GM18870 (cell line): Measurements from ENCODE around the gene VWA8.

ENCODE experiments used
- ATAC-seq: cut with Tn5 transposase; IDR thresholded peaks from one replicate; pipeline ENCODE4 v1.9.1; 2021; ENCODE audit warnings: moderate library complexity; ENCODE audit not compliant: unreplicated experiment

Gene VWA8

DNA sequence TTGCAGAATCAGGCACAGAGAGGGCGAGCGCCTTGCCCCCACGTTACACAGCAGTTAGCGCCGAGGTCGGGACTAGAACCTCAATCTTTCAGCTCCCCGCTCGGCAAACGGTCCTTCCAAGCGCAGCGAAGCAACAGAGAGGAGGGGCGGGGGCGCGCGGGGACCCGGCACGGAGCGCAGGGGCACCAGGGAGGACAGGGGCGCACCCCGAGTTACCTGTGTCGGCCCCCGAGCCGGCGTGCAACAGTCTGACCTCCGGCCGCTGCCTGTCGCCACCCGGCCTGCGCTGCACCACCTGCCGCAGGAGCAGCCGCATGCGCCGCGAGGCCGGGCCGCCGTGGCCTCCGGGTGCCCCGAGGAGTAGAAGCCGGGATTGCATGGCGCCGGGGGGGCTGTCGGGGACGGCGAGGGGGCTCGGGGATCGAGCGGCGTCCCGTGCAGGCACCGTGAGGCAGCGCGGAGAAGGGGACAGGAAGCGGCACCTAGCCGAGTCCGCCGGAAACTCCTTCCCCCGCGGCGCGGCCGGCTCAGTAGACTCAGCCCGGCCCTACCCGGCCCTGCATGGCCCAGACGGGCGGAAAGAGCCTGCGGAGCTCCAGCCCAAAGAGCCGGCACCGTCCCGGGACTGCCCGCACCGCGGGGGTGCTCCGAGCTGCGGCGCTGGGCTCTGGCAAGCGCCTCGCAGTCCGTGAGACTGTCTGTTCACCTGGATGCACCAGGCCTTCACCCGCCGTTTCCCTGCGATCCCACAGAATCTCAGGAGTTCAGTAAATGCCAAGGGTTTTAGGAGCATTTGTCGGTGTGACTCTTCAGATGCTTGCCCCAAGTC is at the start of gene VWA8:
VWA8 (minus strand) TSS at position 473 of the 829 bp plus-strand sequence; CDS start at position 379, 94 bp downstream.
- no peak for ATAC-seq

GRCh38 chr13:42009057-42009456 is 48.1 kb upstream of the VWA8 start:
- no peak for ATAC-seq

- no peak for ATAC-seq
Measured at GRCh38 chr13:42007844-42008243, 46.9 kb upstream of the VWA8 start.

GRCh38 chr13:42002066-42002465 is 41.2 kb upstream of the VWA8 start:
- ATAC-seq = no peak

DNA sequence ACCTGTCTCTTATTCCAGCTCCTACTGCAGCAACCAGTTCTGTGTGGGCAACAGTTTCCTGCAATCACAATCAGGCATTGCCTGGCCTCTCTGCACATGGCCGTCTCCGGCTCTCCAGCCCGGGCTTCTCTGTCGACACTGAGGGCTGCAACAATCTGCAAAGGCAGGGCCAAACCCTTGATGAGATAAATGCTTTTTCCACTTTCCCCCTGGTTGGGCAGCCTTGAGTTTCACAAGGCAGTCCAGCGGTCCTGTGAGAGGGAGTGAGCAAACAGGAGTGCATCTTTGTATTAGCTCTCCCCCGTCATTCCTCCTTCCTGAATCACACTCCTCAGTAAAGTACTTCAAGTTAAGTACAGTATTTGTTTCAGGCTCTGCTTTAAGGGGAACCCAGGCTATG is 40.7 kb upstream of the VWA8 start:
- no peak for ATAC-seq

- no peak for ATAC-seq
Measured at GRCh38 chr13:42000846-42001245, 39.9 kb upstream of the VWA8 start.

- ATAC-seq = no peak
Measured at GRCh38 chr13:41997396-41997795, 36.5 kb upstream of the VWA8 start.

GRCh38 chr13:41995946-41996345 is 35.0 kb upstream of the VWA8 start:
- ATAC-seq = no peak

DNA sequence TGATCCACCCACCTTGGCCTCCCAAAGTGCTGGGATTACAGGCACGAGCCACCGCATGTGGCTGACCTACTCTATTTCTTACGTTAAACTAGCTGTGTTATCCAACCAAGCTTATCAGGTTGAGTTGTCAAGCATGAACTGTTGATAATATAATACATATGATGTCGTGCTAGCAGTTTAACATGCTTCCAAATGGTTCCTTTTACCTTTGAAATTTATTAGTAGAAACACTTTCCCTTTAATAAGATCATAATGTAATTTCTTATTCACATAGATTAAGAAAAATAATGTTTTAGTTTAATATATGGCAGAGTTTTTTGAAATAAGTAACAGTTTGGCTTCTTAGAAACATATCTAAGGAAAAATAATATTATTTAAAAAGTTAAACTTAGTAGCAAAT is 34.4 kb upstream of the VWA8 start:
- ATAC-seq = no peak

DNA sequence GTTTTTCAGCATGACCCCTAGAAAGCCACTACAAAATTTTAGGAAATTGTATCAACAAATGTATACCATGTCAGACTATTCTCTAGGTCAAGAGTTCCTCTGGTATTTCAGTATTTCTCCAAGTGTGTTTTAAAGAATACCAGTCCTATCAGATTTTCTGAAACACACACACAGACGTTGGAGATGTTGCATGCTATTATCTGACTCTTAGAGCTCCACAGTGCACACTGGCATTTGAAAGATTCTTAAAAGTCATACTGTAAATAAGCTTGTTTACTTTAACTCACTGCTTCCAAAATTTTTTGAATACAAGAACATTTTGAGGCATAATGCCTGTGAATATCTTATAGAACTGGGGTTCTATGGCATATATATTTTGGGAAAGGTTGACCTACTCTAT is 33.8 kb upstream of the VWA8 start:
- no peak for ATAC-seq

DNA sequence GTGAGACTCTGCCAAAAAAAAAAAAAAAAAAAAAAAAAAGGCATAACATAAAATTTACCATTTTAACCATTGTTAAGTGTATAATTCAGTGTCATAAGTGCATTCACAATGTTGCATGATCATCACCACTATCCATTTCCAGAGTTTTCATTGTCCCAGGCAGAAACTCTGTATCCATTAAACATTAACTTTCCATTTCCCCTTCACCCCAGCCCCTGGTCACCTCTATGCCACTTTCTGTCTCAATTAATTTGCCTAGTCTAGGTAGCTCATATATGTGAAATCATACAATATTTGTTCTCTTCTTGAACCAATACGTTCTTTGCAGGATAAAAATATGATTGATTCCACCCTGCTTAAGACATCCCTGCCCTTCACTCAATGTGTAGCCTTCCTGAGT is 31.0 kb upstream of the VWA8 start:
- ATAC-seq = no peak

GRCh38 chr13:41988244-41988643 is 27.3 kb upstream of the VWA8 start:
- ATAC-seq = no peak

GRCh38 chr13:41985788-41986508 is 25.0 kb upstream of the VWA8 start:
- ATAC-seq = no peak

DNA sequence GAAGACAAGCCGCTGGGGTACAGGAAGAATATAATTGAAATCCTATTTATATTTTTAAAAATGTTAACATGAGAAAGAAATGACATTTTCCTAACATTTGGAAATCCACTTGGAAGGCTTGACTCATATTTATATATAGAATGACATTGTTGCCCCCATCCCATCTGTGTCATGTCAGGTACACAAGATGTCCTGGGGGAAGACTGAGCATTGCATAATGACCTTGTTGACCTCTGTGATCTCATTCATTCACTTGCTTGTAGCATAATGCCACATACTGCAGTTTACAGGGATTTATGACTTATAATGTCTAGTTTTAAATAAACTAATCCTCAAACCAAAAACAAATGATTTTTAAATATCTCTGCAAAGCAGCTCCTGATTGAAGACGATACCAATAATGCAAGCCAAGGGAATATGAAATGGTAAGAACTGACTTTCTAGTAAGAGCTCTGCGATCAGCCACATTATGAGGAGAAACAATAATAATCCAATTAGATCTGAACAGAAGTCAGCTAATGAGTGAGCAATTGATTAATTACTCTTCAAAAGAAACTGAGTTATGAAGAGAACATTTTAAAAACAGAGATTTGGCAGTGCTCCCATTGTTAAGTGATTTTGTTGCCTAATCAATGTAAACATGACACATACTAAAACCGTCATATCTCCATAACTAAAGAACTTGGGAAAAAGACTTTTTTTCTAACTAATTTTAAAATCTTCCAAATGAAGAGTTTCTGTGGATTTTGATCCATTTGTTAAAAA is 21.2 kb upstream of the VWA8 start:
- ATAC-seq = no peak

DNA sequence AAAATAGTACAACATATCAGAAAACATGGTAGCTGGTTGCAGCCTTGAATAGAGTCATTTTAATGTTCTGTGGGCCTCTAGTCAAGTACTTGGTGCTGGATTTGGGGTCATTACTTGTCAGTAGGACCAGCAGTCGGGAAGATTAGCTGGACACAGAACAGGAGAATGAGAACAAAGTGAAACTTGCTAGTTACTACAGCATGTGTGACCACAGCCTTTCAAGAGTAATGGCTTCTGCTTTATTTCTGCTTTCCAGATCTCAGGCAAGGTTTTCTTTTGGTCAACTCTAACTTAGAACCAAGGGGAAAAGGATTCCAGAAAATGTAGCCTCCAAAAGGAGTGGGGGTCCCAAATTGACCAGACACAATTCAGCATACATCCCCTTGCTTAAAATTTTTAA is 17.1 kb upstream of the VWA8 start:
- no peak for ATAC-seq

GRCh38 chr13:41976476-41976875 is 15.6 kb upstream of the VWA8 start:
- no peak for ATAC-seq

- no peak for ATAC-seq
Measured at GRCh38 chr13:41974262-41974900, 13.5 kb upstream of the VWA8 start.

DNA sequence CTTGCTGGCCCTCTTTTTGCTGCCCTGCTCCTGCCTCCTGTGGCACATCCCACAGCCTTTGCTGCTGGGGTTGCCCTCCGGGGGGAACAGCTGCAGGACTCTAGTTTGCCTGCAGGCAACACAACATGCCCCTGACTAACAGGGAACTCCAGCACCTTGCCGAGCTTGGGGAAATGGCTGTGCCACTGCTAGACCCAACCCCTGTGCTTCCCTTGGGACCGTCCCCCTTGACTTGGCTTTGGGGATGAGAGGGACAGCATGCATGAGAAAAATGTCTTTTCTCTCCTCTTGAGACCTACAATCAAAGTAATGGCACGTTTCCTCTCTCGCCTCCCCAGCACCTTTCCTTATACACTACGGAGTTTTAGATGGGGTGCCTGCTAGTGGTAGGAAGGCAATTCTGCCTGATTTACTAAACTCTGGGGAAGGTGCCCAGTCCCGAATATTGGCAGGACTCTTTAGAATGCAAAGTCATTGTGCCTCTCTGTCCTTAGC is 12.4 kb upstream of the VWA8 start:
- ATAC-seq = no peak

- ATAC-seq = no peak
Measured at GRCh38 chr13:41971848-41972247, 10.9 kb upstream of the VWA8 start.

DNA sequence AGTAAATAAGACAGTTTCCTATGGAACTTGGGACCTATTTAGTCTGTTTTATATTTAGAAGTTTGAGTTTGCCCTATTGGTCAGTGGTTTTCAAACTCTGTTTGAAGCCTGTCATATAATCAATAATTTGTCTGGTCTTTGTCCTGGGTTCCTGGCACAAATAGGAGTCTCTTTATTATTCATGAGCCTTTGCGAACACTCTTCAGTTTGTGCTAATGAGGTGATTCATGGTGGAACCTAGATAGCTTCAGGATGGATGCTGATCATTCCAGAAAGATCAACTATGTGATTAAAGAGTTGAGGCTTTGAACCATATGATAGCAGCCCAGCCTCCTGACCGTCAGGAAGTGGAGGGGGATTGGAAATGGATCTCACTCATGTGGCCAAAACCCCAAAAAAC is 10.0 kb upstream of the VWA8 start:
- ATAC-seq = no peak

DNA sequence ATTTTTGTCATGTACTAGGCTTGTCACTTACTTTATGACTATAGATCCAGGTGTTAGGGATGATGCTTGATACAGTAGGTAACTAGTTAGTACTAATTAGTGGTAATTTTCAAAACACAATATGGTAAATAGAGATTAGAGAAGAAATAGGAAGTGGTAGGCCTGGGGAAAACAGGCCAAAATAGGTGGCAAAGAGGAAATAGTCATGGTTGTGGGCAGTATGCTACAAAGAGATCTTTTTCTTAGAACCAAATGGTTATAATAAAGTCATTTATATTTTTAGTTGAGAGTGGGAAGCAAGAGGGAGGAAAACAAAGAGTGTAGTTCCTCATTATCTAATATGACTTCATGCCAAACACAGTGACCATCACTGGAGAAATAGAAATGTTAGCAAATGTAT is 9.1 kb upstream of the VWA8 start:
- ATAC-seq = no peak
